K562 (cell line): Measurements from ENCODE around the gene WSCD2. TPM values are rescaled to one million over a fixed set of nuclear protein-coding genes. Genes with fewer than 3 reads are reported as not detected.

ENCODE experiments used
- ATAC-seq: fragments of 200-7000 bp; cut with Tn5 transposase; 3 replicates; pipeline ENCODE4 v1.9.1; 2020; ENCODE audit warnings: moderate library complexity
- BruUV-seq: library from RNA; stranded (reverse); fragments of 400-500 nt; replicated peaks from 2 replicates; lab custom pipeline; 2021; lab: Mats Ljungman, UMichigan
- CTCF ChIA-PET: fragments of 300-600 bp; formaldehyde crosslinking; extraction: SDS; loops from one replicate; lab custom pipeline; 2021; ENCODE audit warnings: low intra/inter-chr PET ratio; lab: Yijun Ruan, JAX
- POLR2A ChIA-PET: fragments of 300-600, 350-650 bp; sonication (Branson Sonifier 250); formaldehyde crosslinking; extraction: SDS; loops from one replicate; lab custom pipeline; 2021; ENCODE audit warnings: antibody characterized with exemption, inconsistent platforms; lab: Yijun Ruan, JAX
- DNase-seq, 4 experiments: peaks; one replicate each; pipeline versions ENCODE4 v3.0.0 to v3.0.0-alpha.2; 2011 to 2018; ENCODE audit warnings: low spot score in 3 of 4, mixed read lengths in 3 of 4; ENCODE audit errors: extremely low read depth in 1 of 4
- FAIRE-seq: peaks from 2 replicates; lab custom pipeline; 2011; peaks lifted over from hg19 to GRCh38; lab: Jason Lieb, UNC
- H2AFZ ChIP-seq: 2 replicates; pipeline ENCODE4 v1.6.0; 2011; ENCODE audit warnings: low read depth, low read length, control low read depth, inconsistent platforms
- H3K27ac ChIP-seq: fragments of 200-600 bp; 3 replicates; pipeline ENCODE4 v1.8.0; 2011; ENCODE audit warnings: low read depth, mild to moderate bottlenecking, control low read depth, inconsistent platforms, low read length, moderate library complexity, mixed read lengths; ENCODE audit errors: extremely low read depth
- H3K27me3 ChIP-seq, 2 experiments: fragments of 300-600 bp in 1 of 2; 2 replicates in 1 of 2; 3 replicates in 1 of 2; pipeline versions ENCODE4 v1.6.0 to v1.8.0; 2011; ENCODE audit warnings: inconsistent platforms in 2 of 2, low read length in 2 of 2, mild to moderate bottlenecking in 1 of 2, mixed read lengths in 1 of 2, moderate library complexity in 1 of 2; ENCODE audit not compliant: control insufficient read depth in 2 of 2, insufficient read depth in 2 of 2
- H3K36me3 ChIP-seq: fragments of 300-600 bp; 3 replicates; pipeline ENCODE4 v1.8.0; 2011; ENCODE audit warnings: mild to moderate bottlenecking, low read length, inconsistent platforms; ENCODE audit not compliant: control insufficient read depth, insufficient read depth
- H3K4me1 ChIP-seq, 2 experiments: fragments of 200-600 bp in 1 of 2; replicated peaks in 1 of 2; 2 replicates in 1 of 2; 3 replicates in 1 of 2; pipeline versions ENCODE4 v1.5.1 to v1.8.0; 2011; ENCODE audit warnings: inconsistent platforms in 2 of 2, low read length in 2 of 2, mild to moderate bottlenecking in 1 of 2, mixed read lengths in 1 of 2, moderate library complexity in 1 of 2; ENCODE audit not compliant: control insufficient read depth in 2 of 2, insufficient read depth in 2 of 2
- H3K4me2 ChIP-seq: 2 replicates; pipeline ENCODE4 v1.6.1; 2011; ENCODE audit warnings: low read length, control low read depth, inconsistent platforms, mixed read lengths; ENCODE audit not compliant: insufficient read depth
- H3K4me3 ChIP-seq: fragments of 200-600 bp; sonication (generic), shearing (Covaris generic); 2 replicates; pipeline ENCODE4 v1.5.1; 2016; ENCODE audit warnings: control low read depth, inconsistent platforms
- H3K79me2 ChIP-seq: fragments of 200-600 bp; 3 replicates; pipeline ENCODE4 v1.8.0; 2011; ENCODE audit warnings: low read length, inconsistent platforms; ENCODE audit not compliant: control insufficient read depth, insufficient read depth
- H3K9ac ChIP-seq, 2 experiments: 2 replicates each; pipeline versions ENCODE4 v1.6.0 to v1.6.1; 2011; ENCODE audit warnings: low read depth in 2 of 2, low read length in 2 of 2, control low read depth in 1 of 2, inconsistent platforms in 1 of 2, mild to moderate bottlenecking in 1 of 2, mixed read lengths in 1 of 2; ENCODE audit not compliant: insufficient read depth in 1 of 2
- H3K9me1 ChIP-seq: one replicate; pipeline ENCODE4 v1.6.0; 2011; ENCODE audit warnings: inconsistent platforms, mild to moderate bottlenecking, low read length, moderate library complexity; ENCODE audit not compliant: control insufficient read depth, insufficient read depth
- H3K9me3 ChIP-seq: replicated peaks from 2 replicates; pipeline ENCODE4 v1.5.1; 2011; ENCODE audit warnings: low read depth, low read length, inconsistent platforms; ENCODE audit not compliant: control insufficient read depth, insufficient read depth
- H4K20me1 ChIP-seq: replicated peaks from 2 replicates; pipeline ENCODE4 v1.6.1; 2011; ENCODE audit warnings: low read length, inconsistent platforms, mixed read lengths; ENCODE audit not compliant: control insufficient read depth, insufficient read depth
- DDX20 ChIP-seq: fragments of 450-650 bp; IDR thresholded peaks from 2 replicates; pipeline ENCODE4 v1.6.1; 2016; ENCODE audit warnings: missing genetic modification characterization, low read depth, mild to moderate bottlenecking, missing compliant biosample characterization, moderate library complexity
- MTA1 ChIP-seq: fragments of 450-650 bp; IDR thresholded peaks from 2 replicates; pipeline ENCODE4 v1.6.1; 2017; ENCODE audit warnings: borderline replicate concordance
- NRF1 ChIP-seq, 2 experiments: fragments of 450-650 bp; IDR thresholded peaks in 1 of 2; conservative IDR thresholded peaks in 1 of 2; 2 replicates each; pipeline ENCODE4 v1.6.1; 2014; ENCODE audit warnings: mild to moderate bottlenecking in 2 of 2
- RFX5 ChIP-seq: IDR thresholded peaks from 2 replicates; pipeline ENCODE4 v1.6.1; 2011; ENCODE audit warnings: low read depth, mild to moderate bottlenecking, improper control_type of control experiment, low read length
- SIN3A ChIP-seq, 2 experiments: fragments of 150-350 bp in 1 of 2; IDR thresholded peaks; 2 replicates each; pipeline ENCODE4 v1.6.1; 2011 to 2016; ENCODE audit warnings: borderline replicate concordance in 2 of 2, low read depth in 2 of 2, low read length in 2 of 2, mild to moderate bottlenecking in 2 of 2, moderate library complexity in 2 of 2; ENCODE audit not compliant: control insufficient read depth in 1 of 2
- ZSCAN32 ChIP-seq: fragments of 450-650 bp; formaldehyde crosslinking; IDR thresholded peaks from 2 replicates; pipeline ENCODE4 v1.4.0; 2020; ENCODE audit warnings: mild to moderate bottlenecking, moderate library complexity
- WGBS: fragments of 100-300 bp; shearing (Covaris generic); methylation state at CpG from one replicate; pipeline ENCODE4 v1.1.6; 2016; ENCODE audit warnings: low coverage, mixed read lengths; ENCODE audit not compliant: insufficient coverage; ENCODE audit errors: missing lambda C conversion rate; 5-methylcytosine and 5-hydroxymethylcytosine counted together
- in situ Hi-C: fragments of 300-500 bp; cut with MboI; formaldehyde crosslinking; loops from 4 replicates; pipeline ENCODE4 v1.15.0; 2018; ENCODE audit warnings: inconsistent platforms, mixed read lengths
- intact Hi-C: fragments of 100-400 bp; cut with micrococcal nuclease; formaldehyde crosslinking; loops from 2 replicates; pipeline ENCODE4 v1.14.2; 2022
- polyA plus RNA-seq, 8 experiments: library from polyadenylated mRNA; depleted of rRNA in 4 of 8; stranded (reverse) in 5 of 8; unstranded in 3 of 8; fragments of >200 nt; fragmentation: Nextera tagmentation in 2 of 8; fragmentation: Illumina TruSeq in 1 of 8; extraction: Ambion mirVana in 2 of 8; extraction: Trizol in 1 of 8; gene quantifications; 2 replicates each; pipeline versions ENCODE4 v1.2.1 to v1.2.3, GENCODE V29; 2011 to 2014; ENCODE audit warnings: inconsistent platforms in 1 of 8, missing spikeins in 1 of 8
- total RNA-seq, 7 experiments: library from RNA; depleted of rRNA in 6 of 7; stranded (reverse); fragments of >200 nt in 6 of 7; fragmentation: Illumina TruSeq in 2 of 7; extraction: Trizol in 2 of 7; gene quantifications; 2 replicates each; pipeline versions ENCODE4 v1.2.1 to v1.2.3, GENCODE V29; 2011 to 2021; ENCODE audit warnings: low replicate concordance in 1 of 7

The WSCD2 gene
- total and polyA plus RNA-seq, 9 of the 15 experiments (the other 6 are each of a cell fraction or from before 2014, with no cell fraction given): 0.72 to 14.1 (median 4.0) TPM

DNA sequence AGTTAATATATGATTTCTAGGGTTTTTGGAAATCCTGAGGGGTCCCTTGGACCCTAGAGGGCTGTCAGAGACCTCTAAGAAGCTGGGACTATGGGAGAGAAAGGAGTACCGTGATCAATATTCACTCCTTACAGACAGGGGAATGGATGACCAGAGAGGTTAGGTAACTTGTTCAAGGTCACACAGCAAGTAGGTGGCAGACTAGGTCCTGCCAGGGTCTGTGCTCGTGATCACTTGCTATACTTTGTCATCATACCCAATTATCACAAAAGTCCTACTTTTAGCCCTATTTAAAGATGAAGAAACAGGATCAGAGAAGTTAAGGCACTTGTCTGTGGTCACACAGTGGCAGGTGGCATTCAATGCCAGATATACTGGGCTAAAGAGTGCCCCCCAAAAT, 42.9 kb downstream of the WSCD2 start (continued):
- TF ChIP-seq NRF1 (conservative IDR thresholded peaks at IDR 0.05 in 1 of 2, IDR thresholded peaks at IDR 0.05 in 1 of 2) (no peak), RFX5 (no peak), SIN3A (IDR thresholded peaks at IDR 0.05; ENCODE audit: borderline replicate concordance in 2 of 2, control insufficient read depth in 1 of 2, low read depth in 2 of 2, low read length in 2 of 2) (no peak)

DNA sequence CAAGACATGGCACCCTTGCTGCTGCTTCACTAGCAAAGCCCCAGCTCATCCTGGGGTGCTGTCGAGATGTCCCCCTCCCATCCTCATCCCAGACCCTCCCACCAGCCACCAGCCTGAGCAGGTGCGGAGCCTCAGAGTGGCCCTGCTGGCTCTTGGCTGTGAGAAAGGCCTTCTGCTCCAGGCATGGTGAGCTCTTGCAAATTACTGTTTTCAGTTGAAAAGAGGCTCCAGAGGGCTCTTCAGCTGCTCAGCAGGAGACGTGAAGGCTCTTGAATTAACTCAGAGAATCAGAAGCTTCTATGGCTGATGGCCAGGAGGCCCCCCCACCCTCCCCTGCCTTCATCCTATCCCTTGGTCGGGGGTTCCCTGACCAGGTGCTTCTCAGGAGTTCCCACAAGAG, 44.1 kb downstream of the WSCD2 start:
- ATAC-seq: no peak
- in situ Hi-C loops: no loop called here
- 15% methylated on average over 2 of the region's 4 CpGs for WGBS
- POLR2A ChIA-PET: interaction anchor here (1.1 kb wide), 1 partner anchor 28 kb away, joined by 3 read pairs; no protein-coding TSS in a partner anchor
- Histone ChIP-seq H3K9me1 (no peaks in the 10 kb centered on the region), H3K36me3 (no peaks in the 10 kb centered on the region), H3K4me3 (no peak overlapping the region), H3K4me1 (no peaks in the 10 kb centered on the region; a peak in 1 of 5 replicates), H3K9me3 (no peaks in the 10 kb centered on the region), H4K20me1 (no peaks in the 10 kb centered on the region), H2AFZ (no peak overlapping the region), H3K27me3 (no peaks in the 10 kb centered on the region; a peak in 1 of 5 replicates), H3K4me2 (no peak overlapping the region), H3K27ac (no peak overlapping the region), H3K79me2 (no peaks in the 10 kb centered on the region), H3K9ac (no peak overlapping the region)
- no peak for FAIRE-seq
- BruUV-seq: no TSS peak
- intact Hi-C loops: no loop called here
- CTCF ChIA-PET: no interaction called here
- no peak for DNase-seq
- TF ChIP-seq ZSCAN32: no peak
- TF ChIP-seq MTA1: no peak
- no peak for TF ChIP-seq DDX20 (tag)
